Measurements from ENCODE around the gene NDUFB1.

NDUFB1 gene

GRCh38 chr14:92121670-92122350 is at the start of gene NDUFB1, which contains the start of gene CPSF2:
TSS of gene NDUFB1 (minus strand) at chr14:92121706. CDS start at chr14:92117637, 4,069 bp downstream.
TSS of gene CPSF2 (plus strand) at chr14:92121969. CDS start at chr14:92130985, 9,016 bp downstream.
- peak; percentile 81 for DNase-seq

- DNase-seq, result no peak
Observed at GRCh38 chr14:92164958-92165357, 43.5 kb upstream of the NDUFB1 start.

- DNase-seq, result no peak
Observed at GRCh38 chr14:92161521-92161920, 40.0 kb upstream of the NDUFB1 start.

DNA sequence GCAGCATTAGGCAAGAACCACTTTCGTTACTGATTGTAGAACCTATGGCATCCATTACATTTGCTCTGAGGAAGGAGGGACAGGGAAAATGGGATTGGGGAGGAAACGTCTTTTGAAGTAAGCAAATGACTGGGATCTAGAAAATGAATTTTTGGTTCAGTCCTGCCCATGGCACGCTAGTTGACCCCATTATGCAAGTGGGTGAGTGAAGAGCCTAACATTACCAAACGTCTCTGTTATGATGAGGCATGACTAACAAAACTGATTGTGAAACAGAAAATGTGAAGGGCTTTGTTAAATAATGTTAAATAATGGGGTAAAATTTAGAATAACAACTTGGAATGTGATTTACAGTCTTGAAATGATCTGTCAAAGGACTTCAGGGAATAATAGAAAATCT is 39.1 kb upstream of the NDUFB1 start:
- DNase-seq, result no peak

- DNase-seq, result no peak
Observed at GRCh38 chr14:92154283-92154942, 32.9 kb upstream of the NDUFB1 start.

- no peak for DNase-seq
Observed at GRCh38 chr14:92153581-92153980, 32.1 kb upstream of the NDUFB1 start.

DNA sequence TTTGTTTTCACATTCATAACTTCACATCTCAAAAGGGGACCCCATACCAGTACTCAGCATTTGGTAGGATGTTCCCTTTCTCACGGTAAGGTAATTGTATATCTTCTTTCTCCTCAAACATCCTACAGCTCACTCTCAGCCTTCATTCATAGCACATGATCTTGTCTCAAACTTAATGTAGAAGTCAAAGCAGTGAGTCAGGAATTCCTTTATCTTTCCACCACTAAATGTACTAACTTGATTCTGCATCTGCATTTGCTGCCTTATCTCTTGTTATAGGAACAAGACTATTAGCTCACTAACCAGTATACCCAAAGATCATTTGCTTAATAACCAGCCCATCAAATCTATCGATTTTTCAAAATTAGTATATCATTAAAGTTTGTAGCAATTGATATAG is 23.2 kb upstream of the NDUFB1 start:
- peak; percentile 35 for DNase-seq

- no peak for DNase-seq
Observed at GRCh38 chr14:92143962-92144361, 22.5 kb upstream of the NDUFB1 start.

- DNase-seq, result no peak
Observed at GRCh38 chr14:92143309-92143708, 21.8 kb upstream of the NDUFB1 start.

DNA sequence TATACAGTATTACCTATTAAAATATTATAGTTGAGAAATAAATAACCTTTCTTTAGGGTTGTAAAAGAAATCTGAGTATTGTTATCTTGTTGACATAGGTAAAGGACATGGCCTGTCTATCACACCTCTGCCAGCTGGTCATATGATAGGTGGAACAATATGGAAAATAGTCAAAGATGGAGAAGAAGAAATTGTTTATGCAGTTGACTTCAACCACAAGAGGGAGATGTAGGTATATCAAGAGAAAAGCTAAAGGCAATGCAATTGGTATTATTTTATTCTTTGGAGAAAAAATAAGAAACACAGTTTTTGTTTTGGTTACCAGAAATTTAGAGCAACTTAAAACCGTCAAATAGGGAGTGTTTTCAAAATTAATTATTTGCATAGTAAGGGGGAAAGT is 13.8 kb upstream of the NDUFB1 start:
- peak; percentile 52 for DNase-seq

DNA sequence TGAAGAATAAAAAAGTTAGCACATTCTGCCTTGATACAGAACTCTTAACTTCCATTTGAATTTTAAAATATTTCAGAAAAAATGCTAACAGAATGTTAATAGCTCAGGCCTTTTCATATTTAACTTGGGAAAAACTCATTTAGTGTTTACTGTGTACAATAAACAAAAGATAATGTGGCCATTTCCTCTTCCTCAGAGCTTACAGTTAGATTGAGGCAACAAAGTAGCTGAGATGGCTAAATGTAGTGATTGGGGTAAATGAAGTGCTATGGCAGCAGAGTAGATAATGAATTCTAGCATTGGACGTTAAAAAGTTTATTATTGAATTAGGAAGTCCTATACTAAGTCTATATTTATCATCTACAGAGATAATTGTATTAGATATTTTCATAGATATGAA is 12.9 kb upstream of the NDUFB1 start:
- DNase-seq, result no peak

- DNase-seq, result no peak
Observed at GRCh38 chr14:92122761-92123160, 1.3 kb upstream of the NDUFB1 start.

- peak; percentile 44 for DNase-seq
Observed at GRCh38 chr14:92122351-92122677, 808 bp upstream of the NDUFB1 start.

- peak; percentile 27 for DNase-seq
Observed at GRCh38 chr14:92121207-92121669, 268 bp downstream of the NDUFB1 start.

GRCh38 chr14:92109490-92109889 is 12.0 kb downstream of the NDUFB1 start:
- no peak for DNase-seq

DNA sequence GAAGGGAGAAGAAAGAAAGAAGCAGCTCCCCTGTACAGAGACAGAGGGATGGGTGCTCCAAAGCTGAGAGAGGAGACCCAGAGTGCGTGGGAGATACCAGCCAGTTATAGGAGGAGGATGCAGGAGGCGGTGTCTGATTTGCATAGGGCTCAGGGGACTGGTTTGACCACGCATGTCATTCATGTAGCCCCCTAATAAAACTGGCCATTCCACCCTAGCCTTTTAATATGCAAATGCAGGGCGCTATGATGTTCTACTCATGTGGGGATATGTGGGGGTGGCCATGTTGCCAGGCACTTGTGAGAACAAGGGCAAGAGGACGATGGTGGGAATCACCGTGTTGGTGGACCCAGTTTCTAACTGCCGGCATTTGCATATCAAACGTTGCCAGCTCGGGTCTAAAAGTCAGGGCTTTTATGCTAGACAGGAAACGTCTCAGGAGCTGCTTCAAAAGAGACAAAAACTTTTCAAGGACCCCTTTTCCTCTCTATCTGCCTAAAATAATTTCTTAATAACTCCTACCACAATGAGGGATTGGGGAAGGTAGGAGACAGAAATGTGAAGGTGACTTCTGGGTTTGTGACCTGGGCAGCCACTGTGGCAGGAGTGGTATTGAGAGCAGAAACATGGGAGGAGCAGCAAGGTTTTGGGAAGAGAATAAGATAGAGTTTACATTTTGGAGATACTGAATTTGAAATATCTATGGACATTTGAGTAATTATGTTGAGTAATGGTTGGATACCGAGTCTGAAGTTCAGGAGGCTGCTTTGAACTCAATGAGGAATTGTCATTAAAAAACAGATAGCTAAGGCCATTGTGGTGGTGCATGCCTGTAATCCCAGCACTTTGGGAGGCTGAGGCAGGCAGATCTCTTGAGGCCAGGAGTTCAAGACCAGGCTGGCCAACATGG is 12.9 kb downstream of the NDUFB1 start:
- no peak for DNase-seq

GRCh38 chr14:92106143-92106926 is 15.2 kb downstream of the NDUFB1 start, which contains the start of gene ATXN3:
TSS of gene ATXN3 (minus strand) at chr14:92106582. CDS start at chr14:92106552, 30 bp downstream.
- peak; percentile 99 for DNase-seq

DNA sequence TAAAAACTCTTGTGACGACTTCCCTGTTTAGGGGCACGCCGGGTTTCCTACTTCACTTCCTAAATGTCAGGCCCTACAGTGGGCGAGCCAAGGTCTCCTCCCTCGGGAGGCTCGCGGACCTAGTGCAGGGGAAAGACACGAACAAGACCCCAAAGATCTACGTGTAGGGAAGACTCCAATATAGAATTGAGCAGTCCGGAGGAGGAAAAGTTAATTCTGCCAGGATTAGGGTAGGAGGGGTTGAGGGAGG is 15.7 kb downstream of the NDUFB1 start:
- DNase-seq, result peak; percentile 60

- DNase-seq, result no peak
Observed at GRCh38 chr14:92105073-92105892, 16.2 kb downstream of the NDUFB1 start.

- DNase-seq, result peak; percentile 28
Observed at GRCh38 chr14:92103363-92103989, 18.0 kb downstream of the NDUFB1 start.

DNA sequence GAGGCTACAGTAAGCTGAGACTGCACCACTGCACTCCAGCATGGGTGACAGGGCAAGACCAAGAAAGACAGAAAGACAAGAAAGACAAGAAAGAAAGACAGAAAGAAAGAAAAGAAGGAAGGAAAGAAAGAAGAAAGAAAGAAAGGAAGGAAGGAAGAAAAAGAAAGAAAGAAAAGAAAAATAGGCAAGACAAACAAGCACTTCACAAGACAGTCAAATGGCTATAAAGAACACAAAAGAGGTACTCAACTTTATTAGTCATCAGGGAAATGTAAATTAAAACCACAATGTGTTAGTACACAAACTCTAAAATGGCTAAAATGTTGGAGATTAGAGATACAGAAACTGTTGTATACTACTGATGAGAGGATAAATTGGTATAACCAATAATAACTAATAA is 21.7 kb downstream of the NDUFB1 start:
- no peak for DNase-seq

Data from hematopoietic multipotent progenitor cell treated with erythropoietin and hydrocortisone succinate and interleukin-3 and kit ligand, for 8 days (in vitro differentiated cells).